ENCODE data around the gene OR51B5.

- TF ChIP-seq GATA2 (IDR thresholded peaks at IDR 0.05; ENCODE audit: low read depth, low read length) (no peak), GATA3 (IDR thresholded peaks at IDR 0.05; ENCODE audit: low read depth, low read length) (no peak)
Measured at GRCh38 chr11:5307256-5308019, 35.9 kb downstream of the OR51B5 start.
